NB4 (cell line): ENCODE measurements around the gene CAMK2G.

ENCODE experiments used
- CTCF ChIP-seq: IDR thresholded peaks from one replicate; pipeline ENCODE4 v1.5.1; 2012; ENCODE audit warnings: low read depth, low read length
- MAX ChIP-seq: IDR thresholded peaks from 2 replicates; pipeline ENCODE4 v1.6.1; 2011; ENCODE audit warnings: low read depth, low read length

DNA sequence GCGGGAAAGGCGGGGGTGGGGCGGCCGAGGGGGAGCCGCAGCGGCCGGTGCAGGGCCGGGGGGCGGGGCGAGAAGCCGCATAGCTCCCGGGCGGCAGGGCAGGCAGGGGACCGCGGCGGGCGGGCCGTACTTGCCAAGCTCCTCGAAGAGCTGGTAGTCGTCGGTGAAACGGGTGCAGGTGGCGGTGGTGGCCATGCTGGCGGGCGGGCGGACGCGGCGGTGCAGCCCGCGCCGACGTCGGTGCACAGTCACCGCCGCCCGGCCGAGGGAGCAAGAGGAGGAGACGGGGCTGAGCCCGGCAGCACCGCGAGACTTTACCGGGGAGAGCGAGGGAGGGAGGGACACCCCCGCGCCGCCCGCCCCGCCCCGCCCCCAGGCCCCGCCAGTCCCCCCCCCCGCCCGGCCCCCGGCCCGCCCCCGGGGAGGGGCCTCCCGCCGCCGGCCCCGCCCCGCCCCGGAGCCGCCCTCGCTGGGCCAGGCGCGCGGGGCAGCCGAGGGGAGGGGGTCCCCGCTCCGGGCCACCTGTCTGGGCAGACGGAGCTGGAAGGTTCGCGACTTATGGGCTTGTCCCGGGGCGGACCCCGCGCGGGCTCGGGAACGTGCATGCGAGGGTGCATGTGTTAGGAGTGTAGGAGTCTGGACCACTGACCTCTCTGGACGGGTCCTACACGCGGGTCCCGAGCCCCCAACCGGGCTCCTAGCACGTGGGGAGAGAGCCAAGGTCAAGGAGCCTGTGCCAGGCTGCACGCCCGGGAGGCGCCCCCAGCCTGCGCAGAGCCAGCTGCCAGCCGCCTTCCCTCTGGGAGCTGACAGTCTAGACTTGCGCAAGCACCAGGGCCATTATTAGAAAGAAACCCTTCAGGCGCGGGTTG lies at the start of gene CAMK2G:
- TF ChIP-seq MAX (peak; percentile 41), CTCF (no peak)
